Fibroblast of skin of right quadriceps (primary cell): ENCODE data around the gene PDE6C.

ENCODE experiments used
- DNase-seq: peaks from one replicate; pipeline ENCODE4 v3.0.0-alpha.2; 2013

PDE6C gene

DNA sequence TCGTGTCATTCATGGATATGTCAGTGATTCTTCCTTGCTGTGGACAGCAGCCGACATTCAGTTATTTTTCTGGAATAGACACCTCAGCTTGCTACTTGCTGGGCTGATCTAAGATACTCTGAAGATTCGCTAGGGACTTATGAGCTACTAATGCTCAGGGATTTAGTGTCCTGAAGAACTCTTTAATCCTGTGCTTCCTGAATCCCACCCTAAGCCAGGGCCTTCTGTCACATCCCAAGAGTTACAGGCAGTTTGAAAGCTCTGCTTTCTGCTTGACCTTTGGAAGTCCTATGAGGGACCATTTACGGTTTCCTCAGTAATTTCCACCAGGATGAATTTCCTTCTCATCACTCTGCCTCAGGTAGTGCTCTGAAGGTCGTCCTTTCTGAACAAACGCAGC, at the start of gene PDE6C:
Gene PDE6C, plus strand, starts transcription at position 227 of the 400 bp plus-strand sequence. CDS start 189 bp downstream, outside the sequence.
- DNase-seq: no peak

DNA sequence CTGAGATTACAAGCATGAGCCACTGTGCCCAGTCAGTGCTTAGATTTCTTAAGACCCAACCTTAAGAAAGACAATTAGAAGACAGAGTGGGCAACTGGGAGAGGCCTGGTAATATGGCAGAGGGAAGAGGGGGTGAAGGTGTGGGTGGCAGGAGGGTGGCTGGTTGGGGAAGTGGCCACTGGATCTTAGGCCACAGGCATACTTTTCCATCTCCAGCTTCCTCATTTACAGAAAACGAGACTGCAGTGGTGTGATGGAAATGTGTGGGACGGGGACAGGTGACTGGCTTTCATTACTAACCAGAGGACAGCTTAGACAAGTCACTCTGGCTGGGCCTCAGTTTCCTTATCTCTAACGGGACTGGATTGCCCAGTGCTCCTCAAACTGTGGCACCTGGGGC, 46.9 kb upstream of the PDE6C start:
- DNase-seq: no peak

DNA sequence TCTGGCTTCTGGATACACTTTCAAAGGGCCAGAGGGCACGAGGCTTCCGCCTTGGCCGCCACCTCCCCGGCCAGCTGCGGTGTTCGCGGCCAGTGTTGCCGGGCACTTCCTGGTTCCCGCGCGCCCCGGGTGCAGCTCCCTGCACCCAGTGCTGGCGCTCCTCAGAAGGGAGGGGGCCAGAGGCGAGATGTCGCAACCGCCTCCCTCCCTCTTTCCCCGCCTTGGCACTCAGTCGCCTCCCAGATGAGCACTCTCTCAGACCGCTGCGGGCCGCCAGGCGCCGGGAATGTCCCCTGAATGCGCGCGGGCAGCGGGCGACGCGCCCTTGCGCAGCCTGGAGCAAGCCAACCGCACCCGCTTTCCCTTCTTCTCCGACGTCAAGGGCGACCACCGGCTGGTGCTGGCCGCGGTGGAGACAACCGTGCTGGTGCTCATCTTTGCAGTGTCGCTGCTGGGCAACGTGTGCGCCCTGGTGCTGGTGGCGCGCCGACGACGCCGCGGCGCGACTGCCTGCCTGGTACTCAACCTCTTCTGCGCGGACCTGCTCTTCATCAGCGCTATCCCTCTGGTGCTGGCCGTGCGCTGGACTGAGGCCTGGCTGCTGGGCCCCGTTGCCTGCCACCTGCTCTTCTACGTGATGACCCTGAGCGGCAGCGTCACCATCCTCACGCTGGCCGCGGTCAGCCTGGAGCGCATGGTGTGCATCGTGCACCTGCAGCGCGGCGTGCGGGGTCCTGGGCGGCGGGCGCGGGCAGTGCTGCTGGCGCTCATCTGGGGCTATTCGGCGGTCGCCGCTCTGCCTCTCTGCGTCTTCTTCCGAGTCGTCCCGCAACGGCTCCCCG, 45.7 kb upstream of the PDE6C start, which contains the start of gene FFAR4:
Gene FFAR4, plus strand, starts transcription at position 231 of the 842 bp plus-strand sequence. Its CDS starts 56 bp downstream, at position 287.
- no peak for DNase-seq

DNA sequence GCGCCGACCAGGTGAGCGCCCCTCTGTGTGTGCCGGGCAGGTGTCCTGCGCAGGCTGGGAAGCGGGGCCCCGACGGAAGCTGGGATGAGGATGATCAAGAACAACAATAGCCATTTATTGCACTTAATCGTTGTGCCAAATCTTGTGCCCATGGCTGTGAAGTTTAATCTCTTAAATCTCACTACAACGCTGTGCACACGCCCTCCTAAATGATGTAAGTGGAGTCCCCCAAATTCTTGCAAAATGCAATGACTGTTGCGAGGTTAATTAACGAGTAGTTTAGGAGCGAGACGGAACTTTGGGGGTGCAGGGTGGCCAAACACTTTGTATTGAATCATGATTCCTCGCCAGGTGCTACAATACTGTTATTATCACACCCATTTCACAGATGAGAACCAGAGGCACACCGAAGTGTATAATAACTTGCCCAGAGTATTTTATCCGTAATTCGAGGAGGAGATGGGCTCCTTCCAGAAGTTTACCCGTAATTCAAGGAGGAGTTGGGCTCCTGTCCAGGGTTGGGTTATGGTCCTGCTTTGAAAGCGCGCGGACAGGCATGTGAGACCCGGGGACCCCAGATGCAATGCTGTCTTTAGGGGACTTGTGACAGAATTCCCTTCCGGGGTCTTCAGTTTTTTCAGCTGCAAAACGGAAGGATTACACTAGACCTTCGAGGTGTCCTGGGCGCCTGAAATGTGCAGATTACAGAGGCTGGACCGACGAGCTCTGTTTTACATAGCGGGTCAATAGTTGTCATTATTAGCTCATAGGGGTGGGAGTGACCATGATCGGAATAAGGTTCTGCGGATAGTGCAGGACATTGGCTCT, 44.8 kb upstream of the PDE6C start:
- no peak for DNase-seq

DNA sequence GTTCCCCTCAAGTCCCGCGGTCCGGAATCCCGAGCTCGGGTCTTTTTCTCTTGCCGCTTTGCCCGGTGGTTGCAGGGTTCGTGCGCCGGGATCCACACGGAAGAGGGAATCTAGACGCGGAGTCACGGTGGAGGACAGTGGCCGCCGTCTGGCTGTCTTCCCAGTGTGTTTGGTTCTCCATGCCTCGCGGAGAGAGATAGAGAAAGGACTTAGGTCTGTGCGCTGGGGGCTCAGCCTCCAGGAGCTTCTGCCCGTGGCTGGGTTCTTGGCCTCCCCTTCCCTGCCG, 44.3 kb upstream of the PDE6C start:
- no peak for DNase-seq

DNA sequence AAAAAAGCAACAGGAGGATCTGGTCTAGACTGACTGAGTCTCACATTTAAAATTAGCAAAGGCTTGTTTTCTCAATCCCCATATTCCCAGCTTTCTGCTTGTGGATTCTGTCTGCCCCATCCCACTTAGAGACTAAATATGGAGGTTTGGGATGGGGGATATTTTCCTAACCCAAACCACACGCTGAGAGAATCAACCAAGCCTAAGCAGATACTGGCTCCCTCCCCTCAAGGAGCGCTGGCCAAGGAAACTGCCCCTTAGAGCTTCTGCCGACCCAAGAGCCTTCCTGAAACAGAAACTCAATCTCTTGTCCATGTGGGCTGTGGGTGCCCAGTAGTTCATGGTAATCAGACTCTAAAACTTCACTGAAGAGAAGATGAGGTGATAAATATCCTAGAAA, 42.0 kb upstream of the PDE6C start:
- no peak for DNase-seq

DNA sequence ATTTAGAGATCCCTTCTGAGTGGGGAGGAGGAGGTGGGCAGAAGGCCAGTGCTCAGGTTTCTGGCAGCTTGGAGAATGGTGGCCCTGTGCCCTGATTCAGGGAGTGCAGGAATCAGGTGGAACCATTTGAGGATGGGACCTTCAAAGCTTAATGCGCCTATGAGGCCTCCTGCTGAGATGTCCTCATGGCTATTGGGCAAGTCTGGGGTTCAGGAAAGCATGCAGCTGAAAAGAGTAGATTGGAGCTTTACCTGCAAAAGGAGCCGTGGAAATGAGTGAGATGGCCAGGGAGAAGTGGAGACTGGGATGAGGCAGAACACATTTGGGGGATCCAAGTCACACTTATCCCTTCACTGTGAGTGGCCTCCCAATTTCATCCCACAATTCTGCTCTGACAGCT, 39.7 kb upstream of the PDE6C start:
- DNase-seq: no peak

DNA sequence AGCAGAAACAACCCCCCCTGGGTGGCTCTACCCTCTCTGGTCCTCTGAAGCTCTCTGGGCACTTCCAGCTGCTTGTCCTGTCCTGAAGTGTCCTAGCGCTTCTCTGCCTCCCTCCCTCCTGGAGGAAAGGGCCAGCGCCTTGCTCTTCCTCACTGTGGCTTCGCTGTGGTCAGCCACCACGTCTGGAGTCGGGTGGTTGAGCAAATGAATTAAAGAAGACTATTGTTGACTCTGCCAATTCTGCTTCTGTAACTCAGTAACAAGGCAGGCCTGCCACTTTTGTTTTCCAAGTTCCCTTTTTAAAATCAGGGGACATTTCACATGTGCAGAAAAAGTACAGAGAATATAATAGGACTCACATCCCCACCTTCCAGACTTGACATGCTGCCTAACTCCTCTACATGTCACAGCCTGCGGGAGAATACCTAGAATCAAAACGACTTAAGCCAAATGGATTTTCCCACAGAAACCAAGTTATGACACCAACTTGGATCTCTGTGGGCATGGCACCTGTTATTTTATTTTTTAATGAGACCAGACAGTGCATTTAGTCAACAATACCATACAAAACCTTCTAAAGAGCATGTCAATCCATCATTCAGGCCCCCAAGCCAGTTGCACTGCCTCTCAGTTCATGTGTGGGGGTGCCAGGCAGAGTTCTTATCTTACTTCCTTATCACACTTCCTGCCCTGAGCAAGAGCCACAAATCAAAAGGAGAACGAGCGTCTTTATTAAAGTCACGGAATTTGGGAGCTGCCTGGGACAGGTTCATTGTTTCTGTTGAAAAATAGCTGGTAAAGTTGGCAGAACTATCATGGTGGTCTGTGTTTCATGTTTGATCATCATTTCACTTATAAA, 39.1 kb upstream of the PDE6C start:
- no peak for DNase-seq

DNA sequence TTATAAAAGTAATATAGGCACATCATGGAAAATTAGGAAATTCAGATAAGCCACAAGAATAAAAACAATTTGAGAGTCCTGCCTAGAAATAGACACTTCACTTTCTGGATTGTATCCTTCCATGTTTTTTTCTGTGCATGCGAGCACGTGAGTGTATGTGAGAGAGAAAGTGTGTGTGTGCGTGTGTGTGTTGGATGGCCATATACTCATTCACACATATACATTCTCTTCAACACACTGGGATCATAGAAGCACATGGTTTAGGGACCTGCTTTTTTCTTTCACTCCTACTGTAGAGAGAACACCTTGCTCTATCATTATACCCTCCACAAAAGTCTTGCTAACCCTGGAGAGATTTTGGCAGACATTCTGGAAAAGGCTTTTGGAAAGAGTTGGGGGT, 38.4 kb upstream of the PDE6C start:
- no peak for DNase-seq

DNA sequence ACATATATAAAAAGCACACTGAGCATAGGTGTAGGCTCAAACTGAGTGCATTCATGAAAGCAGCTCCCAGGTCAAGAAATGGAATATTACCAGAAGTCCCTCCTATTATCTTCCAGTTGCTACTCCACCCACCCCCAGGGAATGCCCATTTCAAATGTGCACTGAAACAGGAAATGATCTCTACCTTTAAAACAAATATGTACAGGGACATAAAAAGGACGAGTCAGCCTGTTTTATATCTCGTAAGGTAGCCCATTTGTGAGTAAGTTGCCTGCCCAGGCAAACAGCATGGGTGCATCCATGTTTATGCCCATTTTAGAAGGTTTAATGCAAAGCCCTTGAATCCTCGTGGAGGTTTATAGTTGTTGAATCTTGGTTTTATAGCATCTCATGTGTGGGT, 35.4 kb upstream of the PDE6C start:
- DNase-seq: no peak

DNA sequence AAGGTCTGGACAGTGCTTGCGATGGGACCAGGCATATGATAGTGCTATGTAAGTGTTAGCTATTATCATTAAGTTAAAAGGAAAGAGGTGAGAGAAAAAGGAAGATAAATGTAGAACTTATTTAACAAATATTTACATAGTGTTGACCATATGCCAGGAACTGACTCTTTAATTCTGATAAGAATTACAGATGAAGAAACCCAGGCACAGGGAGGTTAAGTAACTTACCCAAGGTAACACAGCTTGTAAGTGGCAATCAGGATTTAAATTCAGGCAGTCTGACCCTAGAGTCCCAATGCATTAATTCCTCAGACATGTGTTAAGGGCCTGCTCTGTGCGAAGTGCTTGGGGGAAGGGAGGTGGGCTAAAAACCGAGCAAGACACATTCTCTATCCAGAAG, 34.8 kb upstream of the PDE6C start:
- DNase-seq: no peak

DNA sequence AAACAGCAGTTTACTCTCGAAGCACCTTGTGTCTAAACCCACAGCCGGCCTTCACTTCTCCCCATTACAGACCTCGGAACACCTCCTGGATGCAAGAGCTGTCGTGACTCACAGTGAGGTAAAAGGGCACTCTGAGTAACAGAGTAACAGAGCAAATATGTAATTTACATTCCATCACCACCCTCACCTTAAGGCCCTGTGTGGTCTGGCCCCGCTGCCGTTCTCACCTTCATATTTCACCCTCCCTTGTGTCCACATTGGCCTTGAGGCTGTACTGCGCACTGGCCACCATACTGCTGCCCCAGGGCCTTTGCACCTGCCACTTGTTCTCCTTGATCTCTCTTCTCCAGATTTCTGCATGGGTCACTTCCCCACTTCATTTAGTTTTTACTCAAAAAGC, 33.2 kb upstream of the PDE6C start:
- no peak for DNase-seq

DNA sequence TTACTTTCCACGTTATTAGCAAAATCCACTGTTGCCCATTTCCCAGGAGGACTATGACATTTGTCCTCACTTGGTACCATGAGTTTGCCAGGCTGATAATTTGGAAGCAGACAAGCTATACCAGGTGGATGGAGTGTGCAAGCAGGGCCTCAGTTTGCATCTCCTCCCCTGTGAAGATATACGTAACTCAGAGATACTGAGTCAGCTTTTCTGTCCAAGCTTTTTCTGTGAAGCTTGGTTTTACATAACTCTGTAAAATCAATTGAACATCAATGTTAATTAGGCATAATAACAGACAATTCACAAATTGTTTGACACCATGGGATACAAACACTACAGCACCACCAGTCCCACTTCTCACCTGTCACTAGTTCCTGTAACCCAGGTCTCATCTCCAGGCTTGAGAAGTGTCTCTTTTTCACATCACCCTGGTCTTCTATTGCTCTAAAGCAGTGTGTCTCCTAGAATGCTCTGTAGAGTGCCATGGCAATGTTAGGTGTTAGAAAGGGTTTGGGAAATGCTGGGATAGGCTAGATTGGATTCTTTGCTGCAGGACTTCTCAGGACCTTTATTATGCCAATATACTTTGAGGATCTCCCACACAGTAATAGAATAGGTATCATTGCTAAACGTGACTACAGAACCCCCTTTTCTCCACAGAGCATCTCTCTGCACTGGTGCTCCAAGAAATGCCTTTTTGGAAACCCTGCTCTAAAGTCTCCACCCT, 32.2 kb upstream of the PDE6C start:
- no peak for DNase-seq

DNA sequence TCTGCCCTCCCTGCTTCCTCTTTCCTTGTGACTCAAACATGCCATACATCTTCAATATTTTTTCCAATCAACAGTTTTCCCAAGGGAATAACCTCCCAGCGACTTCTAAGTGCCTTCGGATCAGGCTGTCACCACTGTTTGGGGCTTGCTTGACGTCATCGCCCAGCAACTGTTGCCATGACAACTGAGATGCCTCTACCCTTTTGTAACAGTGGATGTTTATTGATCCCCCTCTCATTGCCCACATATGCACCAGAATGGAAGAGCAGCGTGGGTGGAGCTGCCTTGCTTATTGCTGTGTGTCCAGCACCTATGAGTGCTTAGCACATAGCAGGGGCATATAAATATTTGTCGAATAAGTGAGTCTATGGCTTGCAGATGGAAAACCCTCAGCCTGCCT, 31.5 kb upstream of the PDE6C start:
- DNase-seq: peak; percentile 31

DNA sequence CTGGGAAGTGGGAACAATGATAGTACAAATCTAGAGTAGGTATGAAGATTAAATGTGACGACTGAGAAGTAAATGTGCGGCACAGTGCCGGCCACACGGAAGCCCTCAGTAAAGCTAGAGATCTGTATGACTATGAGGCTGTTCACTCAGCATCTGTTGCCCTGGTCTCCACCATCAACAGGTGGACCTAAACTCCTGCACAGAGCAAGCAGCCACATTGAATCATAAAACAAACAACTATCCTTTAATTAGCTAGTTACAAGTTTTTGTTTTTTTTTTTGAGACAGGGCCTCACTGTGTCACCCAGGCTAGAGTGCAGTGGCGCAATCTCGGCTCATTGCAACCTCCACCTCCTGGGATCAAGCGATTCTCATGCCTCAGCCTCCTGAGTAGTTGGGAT, 27.9 kb upstream of the PDE6C start:
- no peak for DNase-seq

DNA sequence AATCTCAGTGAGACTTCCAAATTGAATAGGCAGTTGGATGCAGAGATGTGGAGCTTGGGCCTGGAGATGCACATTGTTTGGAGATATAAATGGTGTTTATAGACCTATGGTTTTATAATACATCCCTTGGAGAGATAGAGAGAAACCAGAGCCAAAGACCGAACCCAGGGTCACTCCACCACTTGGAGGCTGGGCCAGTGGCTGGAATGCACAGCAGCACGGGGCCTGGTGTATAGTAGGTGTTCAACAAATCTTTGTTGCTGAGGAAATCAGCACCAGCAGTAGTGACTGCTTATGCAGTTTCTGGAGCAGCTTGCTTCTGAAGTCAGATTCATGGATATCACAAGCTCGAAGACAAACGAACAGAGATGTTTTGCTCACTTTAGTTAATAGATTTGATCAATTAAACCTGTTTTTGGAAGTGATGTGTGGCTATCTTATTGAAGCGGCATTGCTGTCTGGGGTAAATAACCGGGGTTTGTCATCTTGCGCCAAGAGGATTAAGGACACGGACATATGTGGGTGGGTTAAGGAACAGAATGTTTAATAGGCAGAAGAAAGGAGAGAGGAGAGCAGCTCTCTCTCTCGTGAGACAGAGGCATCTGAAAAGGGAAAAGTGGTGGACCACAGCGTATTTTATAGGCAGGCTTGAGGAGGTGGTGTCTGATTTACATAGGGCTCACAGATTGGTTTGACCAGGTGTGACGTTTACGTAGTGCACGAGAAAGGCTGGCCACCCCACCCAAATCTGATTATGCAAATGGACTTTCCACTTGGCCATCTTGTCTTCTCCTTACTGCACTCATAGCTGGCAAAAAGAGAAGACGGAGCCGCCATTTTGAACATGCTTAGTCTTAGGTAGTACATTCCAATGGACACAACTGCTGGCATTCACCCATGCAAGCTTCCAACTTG, 22.4 kb upstream of the PDE6C start:
- DNase-seq: no peak

DNA sequence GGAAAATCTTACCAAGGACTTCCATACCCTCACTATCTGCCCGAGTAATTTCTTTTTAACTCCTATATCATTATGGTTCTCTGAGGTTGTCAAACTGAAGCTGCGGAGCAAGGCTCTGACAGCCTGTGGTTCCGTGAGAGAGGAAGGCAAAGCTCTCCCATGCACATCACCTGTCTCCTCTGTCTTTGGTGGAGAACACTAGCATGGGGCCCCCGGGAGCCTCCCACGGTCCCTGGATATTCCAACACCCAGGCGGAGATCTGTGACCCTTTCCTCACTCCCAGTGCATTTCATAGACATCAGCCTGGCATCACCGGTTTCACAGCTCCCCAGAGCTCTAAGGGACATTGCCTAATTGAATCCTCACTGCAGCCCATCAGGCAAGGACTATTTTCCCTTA, 21.7 kb upstream of the PDE6C start:
- no peak for DNase-seq

DNA sequence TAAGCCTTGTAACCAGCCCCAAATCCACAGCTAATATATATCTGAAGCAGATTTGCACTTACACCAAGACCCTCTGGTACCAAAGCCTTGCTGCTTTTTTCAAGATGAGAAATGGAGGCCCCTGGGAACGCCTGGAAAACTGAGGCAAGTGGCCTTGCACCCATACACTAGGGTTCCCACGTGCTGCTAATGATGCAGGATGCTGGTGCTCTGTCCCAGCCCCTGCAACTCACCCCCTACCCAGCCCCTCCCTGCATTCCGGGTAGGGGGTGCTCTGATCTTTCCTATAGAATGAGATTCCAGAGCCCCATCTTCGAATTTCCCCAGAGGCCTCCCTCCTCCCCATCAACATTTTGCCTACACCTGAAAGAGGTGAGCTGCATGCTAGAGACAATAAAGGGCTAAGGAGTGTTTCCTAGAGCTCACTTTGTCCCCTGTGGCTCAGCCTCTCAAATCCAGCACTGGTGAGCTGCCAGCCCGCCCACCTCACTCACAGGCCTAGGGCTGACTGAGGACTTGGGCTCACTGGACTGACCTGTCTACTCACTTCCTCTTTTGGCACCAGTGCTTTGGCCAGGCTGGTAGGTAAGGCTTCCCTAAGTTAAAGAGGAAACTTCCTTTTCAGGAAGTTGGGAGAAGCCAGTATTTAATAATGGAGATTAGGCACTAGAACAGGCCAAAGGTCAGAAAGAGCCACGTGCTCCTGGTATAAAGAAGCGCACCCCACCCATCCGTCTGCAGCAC, 21.1 kb upstream of the PDE6C start:
- DNase-seq: no peak

DNA sequence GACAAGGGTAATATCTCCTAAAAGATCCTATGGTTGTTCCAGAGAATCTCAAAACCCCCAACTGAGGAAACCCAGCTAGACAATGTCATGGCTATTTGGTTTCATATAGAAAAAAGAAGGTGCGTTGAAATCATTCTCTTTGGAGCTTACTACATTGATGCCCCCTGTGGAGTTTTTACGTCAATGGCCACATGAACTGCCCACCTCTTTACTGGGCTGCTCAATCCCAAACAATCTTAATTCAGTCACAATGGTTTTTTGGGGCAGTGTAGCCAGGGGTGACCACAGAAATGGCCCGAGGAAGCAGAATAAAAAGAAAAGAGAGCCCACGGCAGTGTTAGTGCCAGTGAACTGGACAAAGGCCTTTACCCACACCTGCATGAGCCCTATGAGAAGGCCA, 19.1 kb upstream of the PDE6C start:
- DNase-seq: no peak

DNA sequence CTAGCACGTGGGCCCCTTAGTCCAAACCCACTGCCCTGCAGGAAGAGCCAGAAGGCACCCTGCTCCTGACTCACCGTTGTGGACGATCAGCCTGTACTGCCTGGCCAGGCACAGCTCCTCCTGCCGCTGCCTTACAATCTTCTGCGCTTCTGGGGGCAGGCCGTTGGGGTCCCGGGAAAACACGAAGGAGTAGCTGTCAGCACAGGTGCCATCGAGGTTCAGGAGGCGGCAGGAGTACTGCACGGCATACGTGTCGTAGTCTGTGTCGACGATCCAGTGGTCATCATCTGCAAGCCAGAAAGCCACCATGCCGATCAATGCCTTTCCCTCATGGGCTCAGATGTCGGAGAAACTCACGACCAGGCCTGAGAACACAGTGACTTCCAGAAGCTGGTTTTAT, 18.6 kb upstream of the PDE6C start:
- DNase-seq: no peak

DNA sequence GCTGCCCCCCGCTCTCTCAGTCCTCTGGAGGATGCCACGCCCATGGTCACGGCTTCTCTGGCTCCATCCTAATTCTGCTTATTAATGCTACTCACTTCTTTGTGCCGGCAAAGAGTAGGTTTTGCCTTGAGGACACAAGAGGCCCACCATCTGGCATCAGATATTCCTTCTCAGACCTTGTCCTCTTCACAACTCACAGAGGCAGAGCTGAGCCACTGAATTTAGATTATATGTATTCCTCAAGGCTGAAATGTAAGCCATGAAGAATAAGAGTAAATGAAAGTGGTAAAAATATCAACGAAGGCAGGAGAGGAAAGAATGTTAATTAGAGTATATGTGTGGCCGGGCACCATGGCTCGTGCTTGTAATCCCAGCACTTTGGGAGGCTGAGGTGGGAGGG, 17.8 kb upstream of the PDE6C start:
- DNase-seq: no peak
